ENCODE measurements around the gene IGSF6. TPM values are rescaled to one million over a fixed set of nuclear protein-coding genes. Genes with fewer than 3 reads are reported as not detected.

The IGSF6 gene
- total and polyA plus RNA-seq, 2 of the 13 experiments (the other 11 are each of a cell fraction or from before 2014, with no cell fraction given), result not detected

DNA sequence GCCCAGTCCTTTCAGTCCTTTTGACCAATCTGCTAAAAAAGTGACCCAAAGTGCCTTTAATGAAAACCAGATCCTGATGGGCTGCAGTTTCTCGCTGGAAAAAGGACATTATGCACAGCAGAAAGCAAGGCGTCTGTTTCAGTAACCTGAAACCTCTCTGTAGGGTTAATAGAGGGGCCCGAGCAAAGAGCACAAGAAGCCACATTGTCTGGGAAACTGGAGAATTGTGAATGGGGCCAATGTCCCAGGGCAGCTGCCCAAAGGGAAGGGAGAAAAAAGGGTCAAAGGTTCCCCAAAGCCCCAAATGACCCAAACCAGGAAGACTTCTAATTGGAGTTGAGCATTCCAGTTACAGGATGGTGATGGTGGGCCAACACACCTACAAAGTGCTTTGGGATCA, 14.4 kb upstream of the IGSF6 start (continued):
- TF ChIP-seq MIXL1 (CRISPR knock-in tag; IDR thresholded peaks at IDR 0.05), result 0 out of 2 replicates have a peak, but pooled peaks have one; percentile 44
- TF ChIP-seq, protein P1, sequence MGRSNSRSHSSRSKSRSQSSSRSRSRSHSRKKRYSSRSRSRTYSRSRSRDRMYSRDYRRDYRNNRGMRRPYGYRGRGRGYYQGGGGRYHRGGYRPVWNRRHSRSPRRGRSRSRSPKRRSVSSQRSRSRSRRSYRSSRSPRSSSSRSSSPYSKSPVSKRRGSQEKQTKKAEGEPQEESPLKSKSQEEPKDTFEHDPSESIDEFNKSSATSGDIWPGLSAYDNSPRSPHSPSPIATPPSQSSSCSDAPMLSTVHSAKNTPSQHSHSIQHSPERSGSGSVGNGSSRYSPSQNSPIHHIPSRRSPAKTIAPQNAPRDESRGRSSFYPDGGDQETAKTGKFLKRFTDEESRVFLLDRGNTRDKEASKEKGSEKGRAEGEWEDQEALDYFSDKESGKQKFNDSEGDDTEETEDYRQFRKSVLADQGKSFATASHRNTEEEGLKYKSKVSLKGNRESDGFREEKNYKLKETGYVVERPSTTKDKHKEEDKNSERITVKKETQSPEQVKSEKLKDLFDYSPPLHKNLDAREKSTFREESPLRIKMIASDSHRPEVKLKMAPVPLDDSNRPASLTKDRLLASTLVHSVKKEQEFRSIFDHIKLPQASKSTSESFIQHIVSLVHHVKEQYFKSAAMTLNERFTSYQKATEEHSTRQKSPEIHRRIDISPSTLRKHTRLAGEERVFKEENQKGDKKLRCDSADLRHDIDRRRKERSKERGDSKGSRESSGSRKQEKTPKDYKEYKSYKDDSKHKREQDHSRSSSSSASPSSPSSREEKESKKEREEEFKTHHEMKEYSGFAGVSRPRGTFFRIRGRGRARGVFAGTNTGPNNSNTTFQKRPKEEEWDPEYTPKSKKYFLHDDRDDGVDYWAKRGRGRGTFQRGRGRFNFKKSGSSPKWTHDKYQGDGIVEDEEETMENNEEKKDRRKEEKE (IDR thresholded peaks at IDR 0.05), result no peak
- TF ChIP-seq TARDBP (CRISPR knock-in tag; IDR thresholded peaks at IDR 0.05), result 0 out of 2 replicates have a peak, but pooled peaks have one; percentile 48
- no peak for TF ChIP-seq ZSCAN25 (CRISPR knock-in tag; IDR thresholded peaks at IDR 0.05)
- TF ChIP-seq, protein P2, sequence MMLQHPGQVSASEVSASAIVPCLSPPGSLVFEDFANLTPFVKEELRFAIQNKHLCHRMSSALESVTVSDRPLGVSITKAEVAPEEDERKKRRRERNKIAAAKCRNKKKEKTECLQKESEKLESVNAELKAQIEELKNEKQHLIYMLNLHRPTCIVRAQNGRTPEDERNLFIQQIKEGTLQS (CRISPR knock-in tag; IDR thresholded peaks at IDR 0.05), result no peak
- peak; percentile 59 for TF ChIP-seq TEAD3 (CRISPR knock-in tag; optimal IDR thresholded peaks at IDR 0.05; ENCODE audit: borderline replicate concordance)
- no peak for TF ChIP-seq ZNF672 (CRISPR knock-in tag; IDR thresholded peaks at IDR 0.05)
- TF ChIP-seq, protein P3, sequence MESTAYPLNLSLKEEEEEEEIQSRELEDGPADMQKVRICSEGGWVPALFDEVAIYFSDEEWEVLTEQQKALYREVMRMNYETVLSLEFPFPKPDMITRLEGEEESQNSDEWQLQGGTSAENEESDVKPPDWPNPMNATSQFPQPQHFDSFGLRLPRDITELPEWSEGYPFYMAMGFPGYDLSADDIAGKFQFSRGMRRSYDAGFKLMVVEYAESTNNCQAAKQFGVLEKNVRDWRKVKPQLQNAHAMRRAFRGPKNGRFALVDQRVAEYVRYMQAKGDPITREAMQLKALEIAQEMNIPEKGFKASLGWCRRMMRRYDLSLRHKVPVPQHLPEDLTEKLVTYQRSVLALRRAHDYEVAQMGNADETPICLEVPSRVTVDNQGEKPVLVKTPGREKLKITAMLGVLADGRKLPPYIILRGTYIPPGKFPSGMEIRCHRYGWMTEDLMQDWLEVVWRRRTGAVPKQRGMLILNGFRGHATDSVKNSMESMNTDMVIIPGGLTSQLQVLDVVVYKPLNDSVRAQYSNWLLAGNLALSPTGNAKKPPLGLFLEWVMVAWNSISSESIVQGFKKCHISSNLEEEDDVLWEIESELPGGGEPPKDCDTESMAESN (CRISPR knock-in tag; conservative IDR thresholded peaks at IDR 0.05), result 0 out of 2 replicates have a peak, but pooled peaks have one; percentile 10
- TF ChIP-seq ZNF776 (CRISPR knock-in tag; IDR thresholded peaks at IDR 0.05), result 0 out of 2 replicates have a peak, but pooled peaks have one; percentile 18
- TF ChIP-seq RXRA (CRISPR knock-in tag; IDR thresholded peaks at IDR 0.05), result peak; percentile 64; the same call in 1 of the 2 replicates
- peak; percentile 6 for TF ChIP-seq ZFP36 (IDR thresholded peaks at IDR 0.05; ENCODE audit: borderline replicate concordance, low read depth, low read length, partially characterized antibody)
- no peak for TF ChIP-seq ZNF253 (CRISPR knock-in tag; IDR thresholded peaks at IDR 0.05; ENCODE audit: borderline replicate concordance)
- peak; percentile 89; the same call in 1 of the 2 replicates for TF ChIP-seq ZBTB10 (CRISPR knock-in tag; IDR thresholded peaks at IDR 0.05; ENCODE audit: borderline replicate concordance)
- TF ChIP-seq FOXK2 (IDR thresholded peaks at IDR 0.05), result no peak
- TF ChIP-seq ZNF788 (CRISPR knock-in tag; IDR thresholded peaks at IDR 0.05; ENCODE audit: borderline replicate concordance), result peak; percentile 61; the same call in 1 of the 2 replicates
- no peak for TF ChIP-seq ZNF777 (CRISPR knock-in tag; IDR thresholded peaks at IDR 0.05)
- no peak for TF ChIP-seq ZNF737 (CRISPR knock-in tag; IDR thresholded peaks at IDR 0.05; ENCODE audit: borderline replicate concordance)
- no peak for TF ChIP-seq RBAK (CRISPR knock-in tag; IDR thresholded peaks at IDR 0.05)
- TF ChIP-seq, protein P4, sequence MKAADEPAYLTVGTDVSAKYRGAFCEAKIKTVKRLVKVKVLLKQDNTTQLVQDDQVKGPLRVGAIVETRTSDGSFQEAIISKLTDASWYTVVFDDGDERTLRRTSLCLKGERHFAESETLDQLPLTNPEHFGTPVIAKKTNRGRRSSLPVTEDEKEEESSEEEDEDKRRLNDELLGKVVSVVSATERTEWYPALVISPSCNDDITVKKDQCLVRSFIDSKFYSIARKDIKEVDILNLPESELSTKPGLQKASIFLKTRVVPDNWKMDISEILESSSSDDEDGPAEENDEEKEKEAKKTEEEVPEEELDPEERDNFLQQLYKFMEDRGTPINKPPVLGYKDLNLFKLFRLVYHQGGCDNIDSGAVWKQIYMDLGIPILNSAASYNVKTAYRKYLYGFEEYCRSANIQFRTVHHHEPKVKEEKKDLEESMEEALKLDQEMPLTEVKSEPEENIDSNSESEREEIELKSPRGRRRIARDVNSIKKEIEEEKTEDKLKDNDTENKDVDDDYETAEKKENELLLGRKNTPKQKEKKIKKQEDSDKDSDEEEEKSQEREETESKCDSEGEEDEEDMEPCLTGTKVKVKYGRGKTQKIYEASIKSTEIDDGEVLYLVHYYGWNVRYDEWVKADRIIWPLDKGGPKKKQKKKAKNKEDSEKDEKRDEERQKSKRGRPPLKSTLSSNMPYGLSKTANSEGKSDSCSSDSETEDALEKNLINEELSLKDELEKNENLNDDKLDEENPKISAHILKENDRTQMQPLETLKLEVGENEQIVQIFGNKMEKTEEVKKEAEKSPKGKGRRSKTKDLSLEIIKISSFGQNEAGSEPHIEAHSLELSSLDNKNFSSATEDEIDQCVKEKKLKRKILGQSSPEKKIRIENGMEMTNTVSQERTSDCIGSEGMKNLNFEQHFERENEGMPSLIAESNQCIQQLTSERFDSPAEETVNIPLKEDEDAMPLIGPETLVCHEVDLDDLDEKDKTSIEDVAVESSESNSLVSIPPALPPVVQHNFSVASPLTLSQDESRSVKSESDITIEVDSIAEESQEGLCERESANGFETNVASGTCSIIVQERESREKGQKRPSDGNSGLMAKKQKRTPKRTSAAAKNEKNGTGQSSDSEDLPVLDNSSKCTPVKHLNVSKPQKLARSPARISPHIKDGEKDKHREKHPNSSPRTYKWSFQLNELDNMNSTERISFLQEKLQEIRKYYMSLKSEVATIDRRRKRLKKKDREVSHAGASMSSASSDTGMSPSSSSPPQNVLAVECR (CRISPR knock-in tag; IDR thresholded peaks at IDR 0.05; ENCODE audit: borderline replicate concordance), result peak; percentile 25; the same call in 1 of the 2 replicates
